Caco-2 (cell line): Measurements from ENCODE around the gene TASOR. TPM values are rescaled to one million over a fixed set of nuclear protein-coding genes. Genes with fewer than 3 reads are reported as not detected.

Experiments
- Bru-seq: library from RNA; stranded (reverse); fragments of 400-500 nt; gene quantifications from one replicate; lab custom pipeline; 2021; lab: Mats Ljungman, UMichigan
- BruChase-seq, 2 experiments: library from RNA; stranded (reverse); fragments of 400-500 nt; gene quantifications; one replicate each; lab custom pipeline; 2021; lab: Mats Ljungman, UMichigan
- BruUV-seq: library from RNA; stranded (reverse); fragments of 400-500 nt; replicated peaks from 2 replicates; lab custom pipeline; 2021; lab: Mats Ljungman, UMichigan
- CTCF ChIA-PET: fragments of 300-600 bp; sonication (Branson Sonifier 250); formaldehyde crosslinking; loops from one replicate; lab custom pipeline; 2022; ENCODE audit warnings: antibody characterized with exemption; lab: Charles Lee
- POLR2A ChIA-PET: fragments of 300-600 bp; sonication (Branson Sonifier 250); formaldehyde crosslinking; loops from one replicate; lab custom pipeline; 2022; ENCODE audit warnings: antibody characterized with exemption; lab: Charles Lee
- DNase-seq, 2 experiments: peaks; one replicate each; pipeline versions ENCODE4 v3.0.0 to v3.0.0-alpha.2; 2020 to 2022
- H3K27me3 ChIP-seq: replicated peaks from 2 replicates; pipeline ENCODE4 v1.6.0; 2011; ENCODE audit warnings: low read length; ENCODE audit not compliant: control insufficient read depth, insufficient read depth
- H3K36me3 ChIP-seq: 2 replicates; pipeline ENCODE4 v1.5.1; 2011; ENCODE audit warnings: low read length; ENCODE audit not compliant: control insufficient read depth, insufficient read depth
- H3K4me1 ChIP-seq: fragments of 250-450 bp; sonication (Bioruptor Pico); 2 replicates; pipeline ENCODE4 v1.5.1; 2020; ENCODE audit warnings: mild to moderate bottlenecking
- H3K4me3 ChIP-seq: 2 replicates; pipeline ENCODE4 v1.5.1; 2011; ENCODE audit warnings: low read depth, mild to moderate bottlenecking, control low read depth, low read length
- H3K9me3 ChIP-seq: fragments of 250-450 bp; sonication (Bioruptor Pico); 2 replicates; pipeline ENCODE4 v1.5.1; 2020; ENCODE audit warnings: mild to moderate bottlenecking, moderate library complexity
- H3K27ac Mint-ChIP-seq: one replicate; pipeline ENCODE4 v1.8.0; 2022; ENCODE audit warnings: mixed read lengths; ENCODE audit not compliant: unreplicated experiment
- H3K27me3 Mint-ChIP-seq: one replicate; pipeline ENCODE4 v1.8.0; 2022; ENCODE audit warnings: mixed read lengths; ENCODE audit not compliant: insufficient read depth, unreplicated experiment
- H3K36me3 Mint-ChIP-seq: one replicate; pipeline ENCODE4 v1.8.0; 2022; ENCODE audit warnings: mild to moderate bottlenecking, mixed read lengths; ENCODE audit not compliant: insufficient read depth, unreplicated experiment
- H3K4me1 Mint-ChIP-seq: one replicate; pipeline ENCODE4 v1.8.0; 2022; ENCODE audit warnings: low read depth, mixed read lengths; ENCODE audit not compliant: unreplicated experiment
- H3K4me3 Mint-ChIP-seq: one replicate; pipeline ENCODE4 v1.8.0; 2022; ENCODE audit warnings: mild to moderate bottlenecking, moderate library complexity, mixed read lengths; ENCODE audit not compliant: unreplicated experiment
- H3K9me3 Mint-ChIP-seq: one replicate; pipeline ENCODE4 v1.8.0; 2022; ENCODE audit warnings: mixed read lengths; ENCODE audit not compliant: unreplicated experiment
- intact Hi-C: fragments of 100-400 bp; cut with micrococcal nuclease; formaldehyde crosslinking; loops from one replicate; pipeline ENCODE4 v1.10.0; 2022; ENCODE audit not compliant: unreplicated experiment
- long read RNA-seq: library from polyadenylated mRNA; stranded (forward); transcript quantifications from one replicate; pipeline ENCODE4 v2.0.0, GENCODE V29; 2022
- total RNA-seq: library from RNA; stranded (reverse); gene quantifications from 2 replicates; pipeline ENCODE4 v1.2.3, GENCODE V29; 2022
- TF ChIP-seq, protein P1 (sequence below), 2 experiments: fragments of 200-600 bp in 1 of 2; IDR thresholded peaks; 1 replicate in 1 of 2; 2 replicates in 1 of 2; pipeline versions ENCODE4 v1.5.1 to v1.8.0; 2011 to 2022; ENCODE audit warnings: antibody characterized with exemption in 1 of 2, control low read depth in 1 of 2, inconsistent platforms in 1 of 2, low read depth in 1 of 2, low read length in 1 of 2, mild to moderate bottlenecking in 1 of 2, moderate library complexity in 1 of 2; ENCODE audit not compliant: insufficient read depth in 1 of 2, severe bottlenecking in 1 of 2, unreplicated experiment in 1 of 2

TASOR gene, protein sequence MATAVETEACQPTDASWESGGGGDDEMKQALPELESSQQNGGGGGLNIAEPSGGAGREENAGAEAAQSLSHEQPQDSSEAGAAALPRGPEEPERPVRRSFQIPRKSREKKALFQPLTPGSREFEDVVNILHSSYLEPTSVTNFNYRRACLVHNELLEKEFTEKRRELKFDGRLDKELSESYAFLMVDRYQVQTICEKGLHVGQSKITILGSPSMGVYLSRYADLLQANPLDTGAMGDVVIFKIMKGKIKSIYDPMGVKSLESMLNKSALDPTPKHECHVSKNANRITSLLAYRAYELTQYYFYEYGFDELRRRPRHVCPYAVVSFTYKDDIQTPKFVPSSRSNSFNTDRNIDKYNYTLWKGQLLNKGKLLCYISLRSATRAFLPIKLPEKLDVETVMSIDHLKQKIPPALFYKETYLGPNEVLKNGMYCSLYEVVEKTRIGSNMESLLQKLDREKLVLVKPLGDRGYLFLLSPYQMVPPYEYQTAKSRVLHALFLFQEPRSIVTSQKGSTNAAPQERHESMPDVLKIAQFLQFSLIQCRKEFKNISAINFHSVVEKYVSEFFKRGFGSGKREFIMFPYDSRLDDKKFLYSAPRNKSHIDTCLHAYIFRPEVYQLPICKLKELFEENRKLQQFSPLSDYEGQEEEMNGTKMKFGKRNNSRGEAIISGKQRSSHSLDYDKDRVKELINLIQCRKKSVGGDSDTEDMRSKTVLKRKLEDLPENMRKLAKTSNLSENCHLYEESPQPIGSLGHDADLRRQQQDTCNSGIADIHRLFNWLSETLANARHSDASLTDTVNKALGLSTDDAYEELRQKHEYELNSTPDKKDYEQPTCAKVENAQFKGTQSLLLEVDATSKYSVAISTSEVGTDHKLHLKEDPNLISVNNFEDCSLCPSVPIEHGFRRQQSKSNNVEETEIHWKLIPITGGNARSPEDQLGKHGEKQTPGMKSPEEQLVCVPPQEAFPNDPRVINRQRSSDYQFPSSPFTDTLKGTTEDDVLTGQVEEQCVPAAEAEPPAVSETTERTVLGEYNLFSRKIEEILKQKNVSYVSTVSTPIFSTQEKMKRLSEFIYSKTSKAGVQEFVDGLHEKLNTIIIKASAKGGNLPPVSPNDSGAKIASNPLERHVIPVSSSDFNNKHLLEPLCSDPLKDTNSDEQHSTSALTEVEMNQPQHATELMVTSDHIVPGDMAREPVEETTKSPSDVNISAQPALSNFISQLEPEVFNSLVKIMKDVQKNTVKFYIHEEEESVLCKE (N-terminal part only)
- total RNA-seq (54.7 and 59.0 TPM in 2 replicates), Bru-seq, nascent RNA (percentile 94 among the genes with signal in this experiment), BruChase-seq, experiment 1, labeled RNA remaining after a 2-hour chase (percentile 96 among the genes with signal in this experiment), BruChase-seq, experiment 2, labeled RNA remaining after a 6-hour chase (percentile 92 among the genes with signal in this experiment)
- long read RNA-seq, full-length matches to known transcripts, result 1 of 15 reads
- long read RNA-seq, partial matches to known transcripts, result 6 of 15 reads
- long read RNA-seq, other reads (novel, unspliced or antisense), result 8 of 15 reads

DNA sequence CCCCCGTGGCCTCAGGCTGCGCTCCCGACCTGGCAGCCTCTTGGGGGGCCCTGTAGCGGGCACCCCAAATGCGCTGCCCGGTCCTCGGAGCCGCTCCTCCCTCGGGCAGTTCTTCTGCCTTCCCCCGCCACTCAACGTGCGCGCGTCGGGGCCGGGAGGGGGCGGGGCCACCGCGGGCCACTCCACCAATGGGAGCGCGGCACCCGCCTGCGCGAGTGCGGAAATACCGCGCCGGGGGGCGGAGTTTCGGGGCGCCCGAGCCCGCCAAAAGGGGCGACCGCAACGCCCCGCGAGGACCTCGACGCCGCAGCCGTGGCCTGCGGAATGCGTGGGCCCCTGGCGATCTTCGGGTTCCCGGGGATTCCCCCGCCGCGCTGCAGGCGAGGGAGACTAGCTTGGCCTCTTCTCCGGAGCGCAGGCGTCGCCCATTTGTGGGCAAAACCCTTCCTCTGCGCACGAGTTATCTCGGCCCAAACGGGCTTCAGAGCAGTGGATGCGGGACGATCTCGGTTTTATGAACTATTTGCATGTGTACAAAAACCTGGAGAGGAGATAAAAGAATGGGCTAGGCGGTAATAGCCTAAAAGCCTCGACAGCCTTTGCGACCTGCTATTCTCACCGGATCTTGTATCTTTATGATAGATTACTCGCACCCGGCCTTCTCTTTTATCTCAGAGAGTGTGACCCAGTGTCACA is at the start of gene TASOR:
TSS of gene TASOR (minus strand) at position 144 of the 696 bp plus-strand sequence. CDS start 259 bp downstream, outside the sequence.
- no peaks in the 10 kb centered on the region for H3K27me3 Mint-ChIP-seq

DNA sequence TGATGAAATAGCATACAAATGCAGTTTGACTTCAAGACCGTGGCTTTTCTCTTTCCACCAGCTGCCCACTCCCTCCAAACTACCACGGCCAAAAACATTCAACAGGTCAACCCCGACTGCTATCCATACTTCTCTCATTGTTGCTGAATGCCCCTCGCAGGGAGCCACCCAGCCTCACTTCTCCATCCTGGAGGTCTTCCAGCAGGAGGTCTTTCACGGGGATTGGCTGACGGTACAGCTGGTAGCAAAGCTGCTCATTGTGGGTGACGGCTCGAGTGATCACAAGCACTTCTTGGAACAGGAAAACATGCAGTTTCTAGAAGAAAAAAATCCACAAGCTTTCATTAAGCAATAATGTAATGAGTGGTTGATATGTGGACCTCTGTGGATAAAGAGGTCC is 49.0 kb upstream of the TASOR start:
- CTCF ChIA-PET, result no interaction called here
- Mint-ChIP-seq H3K9me3 (no peaks in the 10 kb centered on the region), H3K4me1 (no peaks in the 10 kb centered on the region), H3K27ac (no peak overlapping the region), H3K27me3 (no peaks in the 10 kb centered on the region), H3K4me3 (no peak overlapping the region), H3K36me3 (peaks cover 6% of the 10 kb centered on the region)
- intact Hi-C loops, result no loop called here
- no TSS peak for BruUV-seq
- no peak for DNase-seq
- Histone ChIP-seq H3K9me3 (no peaks in the 10 kb centered on the region), H3K36me3 (no peaks in the 10 kb centered on the region), H3K27me3 (no peaks in the 10 kb centered on the region), H3K4me3 (no peak overlapping the region), H3K4me1 (no peaks in the 10 kb centered on the region)
- POLR2A ChIA-PET, result no interaction called here
- TF ChIP-seq, protein P1, sequence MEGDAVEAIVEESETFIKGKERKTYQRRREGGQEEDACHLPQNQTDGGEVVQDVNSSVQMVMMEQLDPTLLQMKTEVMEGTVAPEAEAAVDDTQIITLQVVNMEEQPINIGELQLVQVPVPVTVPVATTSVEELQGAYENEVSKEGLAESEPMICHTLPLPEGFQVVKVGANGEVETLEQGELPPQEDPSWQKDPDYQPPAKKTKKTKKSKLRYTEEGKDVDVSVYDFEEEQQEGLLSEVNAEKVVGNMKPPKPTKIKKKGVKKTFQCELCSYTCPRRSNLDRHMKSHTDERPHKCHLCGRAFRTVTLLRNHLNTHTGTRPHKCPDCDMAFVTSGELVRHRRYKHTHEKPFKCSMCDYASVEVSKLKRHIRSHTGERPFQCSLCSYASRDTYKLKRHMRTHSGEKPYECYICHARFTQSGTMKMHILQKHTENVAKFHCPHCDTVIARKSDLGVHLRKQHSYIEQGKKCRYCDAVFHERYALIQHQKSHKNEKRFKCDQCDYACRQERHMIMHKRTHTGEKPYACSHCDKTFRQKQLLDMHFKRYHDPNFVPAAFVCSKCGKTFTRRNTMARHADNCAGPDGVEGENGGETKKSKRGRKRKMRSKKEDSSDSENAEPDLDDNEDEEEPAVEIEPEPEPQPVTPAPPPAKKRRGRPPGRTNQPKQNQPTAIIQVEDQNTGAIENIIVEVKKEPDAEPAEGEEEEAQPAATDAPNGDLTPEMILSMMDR (IDR thresholded peaks at IDR 0.05; ENCODE audit: insufficient read depth in 1 of 2, low read depth in 1 of 2, low read length in 1 of 2, severe bottlenecking in 1 of 2, unreplicated experiment in 1 of 2), result no peak

More for the DNA sequence above, at the start of gene TASOR:
- CTCF ChIA-PET, result interaction anchor here (0.6 to 1.7 kb wide), 3 partner anchors 19 to 306 kb away, joined by 3 to 7 read pairs (median 5); partner anchors contain the start of gene ARHGEF3
- TSS peak; percentile 71 for BruUV-seq
- TF ChIP-seq, protein P1 (IDR thresholded peaks at IDR 0.05; ENCODE audit: insufficient read depth in 1 of 2, low read depth in 1 of 2, low read length in 1 of 2, severe bottlenecking in 1 of 2, unreplicated experiment in 1 of 2), result no peak
- POLR2A ChIA-PET, result interaction anchor here (1.2 to 1.9 kb wide), 3 partner anchors 10 to 141 kb away, joined by 3 to 18 read pairs (median 8); no protein-coding TSS in a partner anchor
- Histone ChIP-seq H3K9me3 (no peaks in the 10 kb centered on the region), H3K27me3 (no peaks in the 10 kb centered on the region), H3K36me3 (no peaks in the 10 kb centered on the region), H3K4me3 (peak within 1 kb of the TSS; percentile 94), H3K4me1 (peaks cover 17% of the 10 kb centered on the region)
- H3K4me3 Mint-ChIP-seq, result peak within 1 kb of the TSS; percentile 94
- no peaks in the 10 kb centered on the region for H3K9me3 Mint-ChIP-seq
- intact Hi-C loops, result no loop called here
- H3K4me1 Mint-ChIP-seq, result peaks cover 7% of the 10 kb centered on the region
- peak within 1 kb of the TSS; percentile 84 for H3K27ac Mint-ChIP-seq
- peaks cover 41% of the 10 kb centered on the region for H3K36me3 Mint-ChIP-seq
- peak; percentile 86 to 91 for DNase-seq
